Right forelimb (tissue), 1 donor: ENCODE results near the gene FSD2.
"Not testable (repeated sequence)": the region's sequence is repeated elsewhere in the genome, so short reads cannot be mapped to it uniquely, and the experiment has no call there.

Source experiments
- DNase-seq: peaks from one replicate; pipeline ENCODE4 v3.0.0-alpha.2; 2018

The FSD2 gene

DNA sequence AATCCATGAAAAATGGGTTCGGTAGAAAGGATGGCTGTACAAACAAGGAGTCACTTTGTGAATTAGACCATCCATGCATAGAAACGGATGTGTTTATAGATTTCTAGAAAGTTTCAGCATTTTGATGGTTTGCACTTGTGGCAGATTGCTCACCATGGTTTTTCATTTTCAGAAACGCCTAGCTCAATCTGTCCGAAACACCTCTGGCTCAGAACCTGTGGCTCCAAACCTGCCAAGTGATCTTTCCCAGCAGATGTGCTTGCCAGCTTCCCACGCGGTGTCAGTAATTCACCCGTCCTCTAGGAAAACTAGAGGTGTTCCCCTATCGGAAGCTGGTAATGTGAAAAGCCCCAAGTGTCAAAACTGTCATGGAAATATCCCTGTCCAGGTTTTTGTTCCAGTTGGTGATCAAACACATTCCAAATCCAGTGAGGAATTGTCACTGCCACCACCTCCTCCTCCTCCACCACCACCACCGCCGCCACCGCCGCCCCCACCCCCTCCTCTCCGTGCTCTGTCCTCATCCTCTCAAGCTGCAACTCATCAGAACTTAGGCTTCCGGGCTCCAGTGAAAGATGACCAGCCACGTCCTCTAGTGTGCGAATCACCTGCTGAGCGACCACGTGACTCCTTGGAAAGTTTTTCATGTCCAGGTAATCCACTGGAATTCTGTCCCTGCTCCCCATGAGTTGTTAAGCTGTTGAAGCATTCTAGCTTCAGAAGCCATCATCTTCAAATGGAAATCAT lies 24.7 kb upstream of the FSD2 start:
- no peak for DNase-seq

DNA sequence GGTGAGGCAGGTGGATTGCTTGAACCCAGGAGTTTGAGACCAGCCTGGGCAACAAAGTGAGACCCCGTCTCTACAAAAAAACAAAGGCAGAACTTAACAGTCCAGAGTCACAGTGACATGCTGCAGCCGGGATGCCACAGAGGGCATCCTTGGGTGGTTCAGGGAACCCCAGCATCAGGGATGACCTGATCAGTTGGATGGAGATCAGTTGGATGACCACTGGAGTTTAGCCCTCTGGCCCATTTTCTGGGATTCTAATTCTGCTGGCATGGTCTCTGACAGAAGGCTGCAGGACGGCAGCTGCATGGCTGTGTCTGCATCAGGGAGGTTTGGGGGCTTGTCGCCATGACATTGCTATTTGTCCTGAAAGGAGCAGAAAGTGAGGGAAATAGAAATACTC lies 23.4 kb upstream of the FSD2 start:
- no peak for DNase-seq

DNA sequence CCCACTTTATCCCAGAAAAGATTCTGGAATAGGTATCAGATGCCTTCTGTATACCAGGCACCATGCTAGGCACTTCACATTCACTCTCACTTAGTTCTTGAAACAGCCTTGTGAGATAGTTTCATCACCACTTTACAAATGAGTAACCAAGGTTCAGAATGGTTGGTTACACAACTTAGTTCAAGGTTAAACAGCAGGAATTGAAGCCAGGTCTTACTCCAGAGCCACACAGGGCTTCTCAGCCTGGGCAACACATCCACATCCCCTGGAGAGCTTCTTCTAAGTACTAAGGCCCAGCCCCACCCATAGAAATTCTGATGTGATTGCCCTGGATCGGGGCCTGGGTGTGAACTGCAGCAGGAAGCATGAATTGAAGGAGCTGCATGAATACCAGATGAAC lies 22.2 kb upstream of the FSD2 start:
- no peak for DNase-seq

DNA sequence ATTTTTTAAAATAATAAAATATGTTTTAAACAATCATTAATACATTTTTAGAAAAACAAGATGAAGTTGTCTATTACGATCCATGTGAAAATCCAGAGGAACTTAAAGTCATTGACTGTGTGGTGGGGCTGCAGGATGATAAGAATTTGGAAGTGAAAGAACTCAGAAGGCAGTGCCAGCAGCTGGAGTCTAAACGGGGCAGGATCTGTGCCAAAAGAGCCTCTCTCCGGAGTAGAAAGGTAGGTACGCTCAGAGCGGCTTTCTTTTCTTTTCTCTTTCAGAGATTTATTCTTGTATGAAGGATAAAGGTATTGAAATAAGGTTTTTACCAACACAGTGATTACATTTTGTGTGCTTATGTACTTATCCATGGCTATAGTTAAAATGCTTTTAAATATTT lies 17.2 kb upstream of the FSD2 start:
- DNase-seq, result no peak

DNA sequence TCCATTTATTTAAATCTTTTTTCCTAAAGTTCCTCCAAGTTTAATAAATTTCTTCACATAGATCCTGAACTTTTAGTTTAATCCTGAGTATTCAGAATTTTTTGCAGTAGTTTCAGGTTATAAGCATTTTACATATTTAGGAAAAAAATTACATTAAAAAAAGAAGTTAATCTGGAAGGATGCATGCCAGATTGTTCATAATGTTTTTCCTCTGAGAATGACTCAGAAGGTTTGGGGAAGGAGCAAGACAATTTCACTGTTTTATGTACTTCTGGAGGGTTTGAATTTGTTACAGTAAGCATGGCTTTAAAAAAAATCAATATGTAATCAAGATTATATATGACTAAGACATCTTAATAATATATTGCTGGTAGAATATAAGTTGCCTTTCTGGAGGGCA lies 16.0 kb upstream of the FSD2 start:
- not testable (repeated sequence) for DNase-seq

DNA sequence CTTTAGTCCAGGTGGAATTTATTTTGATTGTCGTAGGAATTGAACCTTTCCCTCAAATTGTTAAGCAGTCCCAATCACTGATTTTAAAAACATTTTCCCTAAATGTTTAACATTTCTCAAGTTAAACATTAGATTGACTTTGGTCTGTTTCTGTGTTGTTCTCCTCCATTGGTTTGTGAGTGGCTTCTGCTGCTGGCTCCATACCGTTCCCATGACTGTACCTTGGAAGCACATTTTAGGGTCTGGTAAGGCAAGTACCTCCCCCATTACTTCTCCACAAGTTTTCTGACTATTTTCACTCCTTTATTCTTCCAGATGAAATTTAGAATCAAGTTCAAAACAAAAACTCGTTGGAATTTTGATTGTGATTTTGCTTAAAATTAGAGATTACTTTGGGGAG lies 15.5 kb upstream of the FSD2 start:
- not testable (repeated sequence) for DNase-seq

DNA sequence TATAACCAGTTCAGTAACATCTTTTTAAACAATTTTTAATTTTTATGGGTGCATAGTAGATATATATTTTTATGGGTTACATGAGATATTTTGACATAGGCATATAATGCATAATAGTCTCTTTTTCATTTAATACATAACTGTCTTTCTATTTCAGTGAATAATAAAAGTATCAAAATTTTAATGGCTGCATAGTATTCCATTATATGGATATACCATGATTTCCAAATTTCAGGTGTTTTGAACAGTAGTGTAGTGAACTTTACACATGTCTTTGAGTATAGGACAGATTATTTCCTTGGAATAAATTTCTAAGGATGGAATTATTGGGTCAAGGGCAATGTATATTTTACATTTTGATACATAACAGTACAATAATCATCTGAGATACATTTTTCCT lies 14.3 kb upstream of the FSD2 start:
- DNase-seq, result no peak

DNA sequence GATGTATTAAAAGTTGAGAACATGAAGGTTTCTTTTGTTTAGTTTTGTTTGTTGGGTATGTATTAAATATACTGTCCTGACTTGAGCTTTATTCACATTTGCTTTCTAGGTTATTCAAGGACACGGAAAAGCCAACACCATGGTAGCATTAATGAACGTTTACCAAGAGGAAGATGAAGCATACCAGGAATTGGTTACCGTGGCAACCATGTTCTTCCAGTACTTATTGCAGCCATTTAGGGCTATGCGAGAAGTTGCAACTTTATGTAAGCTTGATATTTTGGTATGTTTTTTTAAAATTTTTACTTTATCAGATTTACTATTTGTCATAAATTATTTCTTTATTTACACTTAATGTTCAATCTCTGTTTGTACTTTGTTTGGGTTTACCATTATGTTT lies 7.1 kb upstream of the FSD2 start:
- no peak for DNase-seq

DNA sequence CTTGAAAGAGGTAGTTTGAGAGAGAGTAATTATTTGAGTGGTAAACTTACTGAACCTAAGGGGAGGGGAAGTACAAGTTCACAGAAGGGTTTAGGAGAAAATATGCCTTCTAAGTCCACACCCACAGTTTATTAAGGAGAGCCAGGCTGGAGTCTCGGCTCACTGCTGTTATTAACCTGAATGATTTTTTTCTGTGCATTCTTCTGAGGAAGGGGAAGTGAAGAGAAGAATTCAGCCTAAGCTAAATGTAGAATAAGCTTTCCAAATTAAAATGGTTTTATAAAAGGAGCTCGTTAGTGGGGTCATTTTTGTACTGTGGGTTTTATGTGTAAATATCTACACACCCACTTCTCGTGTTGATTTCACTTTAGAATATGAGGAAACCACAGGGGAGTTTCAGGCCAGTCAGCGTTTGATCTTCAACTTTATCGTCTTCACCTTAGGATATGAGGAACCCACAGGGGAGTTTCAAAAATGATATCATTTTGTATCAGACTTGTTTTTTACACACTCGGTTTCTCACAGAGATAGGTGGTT lies 5.1 kb upstream of the FSD2 start:
- no peak for DNase-seq

DNA sequence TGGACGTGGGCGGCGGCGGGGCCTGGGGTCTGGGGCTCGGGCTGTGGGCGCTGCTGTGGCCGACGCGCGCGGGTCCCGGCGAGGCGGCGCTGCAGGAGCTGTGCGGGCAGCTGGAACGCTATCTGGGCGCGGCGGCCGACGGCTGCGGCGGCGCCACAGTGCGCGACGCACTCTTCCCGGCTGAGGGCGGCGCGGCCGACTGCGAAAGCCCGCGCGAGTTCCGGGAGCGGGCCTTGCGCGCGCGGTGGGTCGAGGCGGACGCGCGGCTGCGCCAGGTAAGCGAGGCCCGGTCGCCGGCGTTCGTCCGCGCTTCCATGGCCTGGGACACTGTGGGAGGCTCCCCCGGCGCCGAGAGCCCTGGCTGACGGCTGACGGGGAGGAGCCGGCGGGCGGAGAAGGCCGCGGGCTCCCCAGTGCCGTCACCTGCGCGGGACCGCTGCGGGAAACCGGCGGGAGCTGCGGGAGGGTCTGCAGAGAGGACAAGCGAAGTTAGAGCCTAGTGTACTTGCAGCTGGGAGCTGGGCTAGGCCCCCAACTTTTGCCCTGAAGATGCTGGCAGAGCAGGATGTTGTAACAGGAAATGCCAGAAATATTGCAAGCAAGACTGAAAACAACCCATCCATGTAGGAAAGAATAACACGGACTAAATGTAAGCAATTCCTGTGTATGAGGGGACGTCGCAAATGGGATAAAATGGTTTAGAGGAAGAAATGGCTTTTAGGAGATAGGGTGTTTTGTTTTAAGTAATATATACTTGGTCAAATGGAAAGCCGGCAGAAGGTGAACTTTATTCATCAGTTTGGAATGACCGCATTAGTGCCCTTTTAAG lies 4.4 kb upstream of the FSD2 start:
- peak; percentile 73 for DNase-seq

DNA sequence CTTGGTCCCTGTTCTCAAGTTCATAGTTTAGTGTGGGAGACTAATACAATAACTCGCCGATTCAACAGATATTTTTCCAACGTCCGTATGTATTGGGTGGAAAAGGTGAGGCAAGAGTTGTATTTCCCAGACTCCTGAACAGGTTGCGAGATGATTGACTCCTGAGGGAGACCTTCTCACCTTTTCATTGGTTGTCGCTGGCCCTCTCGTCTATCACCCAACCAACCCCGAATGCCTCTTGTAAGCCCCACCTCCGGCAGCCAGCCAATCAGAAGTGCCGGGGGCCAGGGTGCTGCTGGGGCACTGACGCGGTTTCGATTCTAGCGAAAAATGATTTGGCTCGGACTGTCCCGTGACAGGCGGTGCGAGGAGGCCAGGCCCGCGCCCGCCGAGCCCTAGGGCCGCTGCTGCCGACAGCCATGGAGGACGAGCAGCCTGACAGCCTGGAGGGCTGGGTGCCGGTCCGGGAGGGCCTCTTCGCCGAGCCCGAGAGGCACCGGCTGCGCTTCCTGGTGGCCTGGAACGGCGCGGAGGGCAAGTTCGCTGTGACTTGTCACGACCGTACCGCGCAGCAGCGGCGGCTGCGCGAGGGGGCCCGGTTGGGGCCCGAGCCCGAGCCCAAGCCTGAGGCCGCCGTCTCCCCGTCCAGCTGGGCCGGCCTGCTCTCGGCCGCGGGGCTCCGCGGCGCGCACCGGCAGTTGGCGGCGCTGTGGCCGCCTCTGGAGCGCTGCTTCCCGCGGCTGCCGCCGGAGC lies 3.6 kb upstream of the FSD2 start, which contains the start of gene WHAMM:
WHAMM (plus strand) TSS at position 321 of the 753 bp plus-strand sequence; CDS start at position 420, 99 bp downstream.
- peak; percentile 98 for DNase-seq

DNA sequence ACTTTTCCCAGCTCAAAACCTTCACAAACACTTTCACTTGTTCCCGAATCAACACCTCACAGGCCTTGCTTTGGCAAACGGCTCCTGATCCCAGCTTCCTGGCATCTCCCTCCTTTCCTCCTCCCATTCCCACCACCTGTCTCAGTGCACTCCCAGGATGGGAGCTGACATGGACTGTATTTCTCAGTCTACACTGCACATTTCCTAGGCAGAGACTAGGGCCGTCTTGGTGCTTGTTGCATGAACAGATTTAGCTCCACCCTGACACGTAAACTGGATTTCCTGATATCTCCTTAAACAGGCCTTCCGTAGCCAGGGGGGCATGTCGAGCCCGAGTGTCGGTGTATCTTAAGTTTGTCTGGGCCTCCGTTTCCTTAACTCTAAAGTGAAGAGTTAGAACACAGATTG lies 2.8 kb upstream of the FSD2 start:
- no peak for DNase-seq

DNA sequence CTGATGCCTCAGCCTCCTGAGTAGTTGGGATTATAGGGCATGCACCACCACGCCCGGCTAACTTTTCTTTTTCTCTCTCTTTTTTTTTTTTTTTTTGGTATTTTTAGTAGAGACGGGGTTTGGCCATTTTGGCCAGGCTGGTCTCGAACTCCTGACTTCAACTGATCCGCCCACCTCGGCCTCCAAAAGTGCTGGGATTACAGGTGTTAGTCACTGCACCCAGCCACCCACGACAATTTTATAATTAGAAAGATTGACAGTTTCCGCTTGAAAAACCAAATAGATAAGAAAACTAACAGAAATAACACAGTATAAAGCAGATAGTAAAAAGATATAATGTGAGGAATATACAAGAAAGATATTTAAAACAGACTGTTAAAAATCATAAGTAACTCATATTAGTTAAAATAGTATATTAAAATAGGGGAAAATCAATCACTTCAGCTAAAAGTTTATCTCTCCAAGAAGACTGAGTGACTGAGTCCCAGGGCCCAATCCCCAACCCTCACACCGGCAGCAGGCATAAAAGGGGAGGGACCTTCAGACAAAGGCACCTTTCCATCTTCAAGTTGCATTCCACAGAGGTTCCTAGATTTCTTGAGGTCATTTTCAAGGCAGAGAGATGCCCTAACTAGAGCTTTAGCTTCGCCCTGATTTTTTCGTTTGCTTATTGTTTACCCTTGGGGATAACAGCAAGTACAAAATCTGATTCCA lies 2.2 kb upstream of the FSD2 start:
- DNase-seq, result no peak

DNA sequence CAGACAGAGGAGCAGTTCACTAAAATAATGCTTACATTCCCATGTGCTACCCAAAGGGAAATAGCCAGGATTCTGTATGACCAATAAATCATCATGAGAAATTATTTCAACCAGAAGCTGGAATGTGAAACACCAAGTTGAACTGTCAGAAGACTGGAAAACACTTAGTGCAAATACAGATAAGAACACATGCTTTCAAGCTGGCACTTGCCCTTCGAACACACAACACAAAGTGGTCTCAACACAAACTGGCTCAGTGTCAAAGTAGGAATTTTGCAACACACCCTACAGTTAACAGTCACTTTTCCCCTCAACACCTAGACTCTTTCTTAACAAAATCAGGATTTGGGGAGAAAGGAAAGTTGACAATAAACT lies 1.3 kb downstream of the FSD2 start:
- DNase-seq, result no peak

DNA sequence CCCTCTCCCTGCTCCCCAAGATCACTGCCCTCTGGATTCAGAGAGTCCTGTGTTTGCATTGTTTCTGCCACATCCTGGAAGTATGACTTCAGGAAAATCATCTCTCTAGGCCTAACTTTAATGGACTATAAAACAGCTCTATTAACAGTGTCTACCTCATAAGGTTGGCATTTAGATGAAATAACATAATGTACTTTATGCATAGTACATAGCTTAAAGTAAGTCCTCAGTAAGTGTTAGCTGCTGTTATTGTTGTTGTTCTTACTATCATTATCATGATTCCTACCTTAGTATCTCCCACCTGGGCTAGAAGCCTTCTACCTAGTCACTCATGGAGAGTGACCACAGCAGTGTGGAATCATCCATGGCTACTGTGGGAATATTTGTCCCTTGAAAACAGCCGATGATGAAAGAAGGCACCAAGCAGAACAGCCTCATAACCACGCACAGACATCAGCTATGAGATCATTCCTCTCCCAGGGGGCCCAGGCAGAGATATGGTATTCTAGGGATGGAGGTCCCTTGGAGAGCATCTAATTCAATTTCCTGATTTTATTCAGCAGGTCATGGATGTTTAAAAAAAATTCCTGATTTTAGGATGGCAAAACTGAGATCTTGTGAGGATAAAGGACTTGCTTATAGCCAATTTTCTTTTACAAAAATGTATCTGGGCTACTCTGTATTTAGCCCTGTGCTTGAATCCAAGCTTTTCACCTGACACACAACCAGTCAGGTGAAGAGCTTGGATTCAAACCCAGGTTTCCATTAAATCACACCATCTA lies 1.9 kb downstream of the FSD2 start:
- no peak for DNase-seq

DNA sequence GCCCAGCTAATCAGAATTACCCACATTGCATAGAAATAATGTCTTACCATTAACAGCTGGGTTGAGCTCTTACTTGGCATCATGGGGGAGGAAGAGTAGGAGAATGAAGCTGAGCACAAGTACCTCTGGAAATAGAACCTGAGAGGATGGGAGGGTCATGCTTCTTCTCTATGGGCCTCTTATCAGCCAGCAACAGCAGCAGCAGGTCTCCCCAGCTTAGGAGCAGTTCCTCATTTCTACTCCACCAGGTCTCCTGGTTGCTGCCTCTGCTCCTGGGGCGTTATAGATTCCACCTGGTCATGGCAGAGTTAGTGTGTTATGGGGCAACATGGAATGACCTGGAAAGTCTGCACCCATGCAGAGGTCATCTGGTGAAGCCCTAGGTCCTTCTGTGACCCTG lies 3.4 kb downstream of the FSD2 start:
- no peak for DNase-seq

DNA sequence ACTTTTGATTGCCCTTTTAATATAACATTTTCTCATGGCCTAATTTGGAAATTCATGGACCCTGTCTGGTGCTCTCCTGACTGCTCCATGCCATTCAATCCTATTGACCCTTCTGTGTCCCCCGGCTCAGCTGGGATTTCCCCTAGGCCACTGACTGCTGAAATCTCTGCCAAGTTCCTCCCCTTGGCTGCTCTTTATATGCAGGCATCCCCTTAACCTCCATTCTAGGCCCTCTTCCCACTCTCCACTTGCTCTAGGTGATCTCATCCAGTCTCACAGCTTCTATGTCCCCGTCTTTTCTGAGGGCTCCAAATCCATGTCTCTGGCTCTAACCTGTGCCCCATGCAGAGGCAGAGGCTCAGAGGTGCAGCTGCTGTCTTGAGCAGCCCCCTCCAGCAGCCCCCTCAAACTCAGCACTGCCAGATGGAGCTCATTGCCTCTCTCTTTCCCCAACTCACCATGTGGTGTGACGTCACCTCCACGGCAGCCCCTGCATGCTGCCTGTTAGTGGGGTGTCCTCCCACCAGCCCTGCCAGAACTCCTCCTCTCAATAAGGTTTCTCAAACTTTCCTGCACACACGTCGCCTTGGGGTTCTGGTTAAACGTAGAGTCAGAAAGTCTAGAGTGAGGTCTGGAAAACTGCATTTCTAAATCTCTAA lies 6.6 kb downstream of the FSD2 start:
- DNase-seq, result no peak

DNA sequence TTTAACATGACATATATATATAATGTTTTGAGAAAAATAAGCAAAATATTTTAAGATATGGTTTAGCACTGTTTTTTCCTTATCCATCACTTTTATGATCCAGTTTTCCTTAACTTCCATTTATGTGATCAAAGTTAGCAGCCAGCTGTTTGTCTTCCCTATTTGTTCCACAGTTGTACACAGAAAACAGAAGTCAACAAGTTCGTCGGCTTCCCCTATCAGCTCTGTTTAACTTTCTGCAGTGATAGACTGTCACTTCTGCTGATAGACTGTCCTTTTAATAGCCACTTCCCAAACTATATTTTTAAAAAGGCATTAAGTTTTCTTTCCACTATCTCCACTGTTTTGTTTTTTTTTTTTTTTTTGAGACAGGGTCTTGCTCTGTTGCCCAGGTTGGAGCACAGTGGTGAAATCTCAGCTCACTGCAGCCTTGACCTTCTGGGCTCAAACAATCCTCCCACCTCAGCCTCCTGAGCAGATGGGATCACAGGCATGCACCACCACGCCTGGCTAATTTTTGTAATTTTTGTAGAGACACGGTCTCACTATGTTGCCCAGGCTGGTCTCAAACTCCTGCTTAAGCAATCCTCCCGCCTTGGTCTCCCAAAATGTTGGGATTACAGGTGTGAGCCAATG lies 7.2 kb downstream of the FSD2 start:
- DNase-seq, result no peak

DNA sequence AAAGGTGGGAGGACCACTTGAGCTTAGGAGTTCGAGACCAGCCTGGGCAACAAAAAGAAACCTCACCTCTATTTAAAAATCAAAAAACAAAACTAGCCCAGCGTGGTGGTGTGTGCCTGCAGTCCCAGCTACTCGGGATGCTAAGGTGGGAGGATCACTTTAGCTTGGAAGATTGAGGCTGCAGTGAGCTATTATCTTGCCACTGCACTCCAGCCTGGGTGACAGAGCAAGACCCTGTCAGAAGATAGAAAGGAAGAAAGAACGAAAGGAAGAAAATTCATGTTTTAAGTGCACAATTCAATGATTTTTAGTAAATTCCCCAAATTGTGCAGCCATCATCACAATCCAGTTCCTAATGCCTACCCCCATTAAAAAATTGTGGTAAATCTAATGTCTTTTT lies 7.8 kb downstream of the FSD2 start:
- no peak for DNase-seq

DNA sequence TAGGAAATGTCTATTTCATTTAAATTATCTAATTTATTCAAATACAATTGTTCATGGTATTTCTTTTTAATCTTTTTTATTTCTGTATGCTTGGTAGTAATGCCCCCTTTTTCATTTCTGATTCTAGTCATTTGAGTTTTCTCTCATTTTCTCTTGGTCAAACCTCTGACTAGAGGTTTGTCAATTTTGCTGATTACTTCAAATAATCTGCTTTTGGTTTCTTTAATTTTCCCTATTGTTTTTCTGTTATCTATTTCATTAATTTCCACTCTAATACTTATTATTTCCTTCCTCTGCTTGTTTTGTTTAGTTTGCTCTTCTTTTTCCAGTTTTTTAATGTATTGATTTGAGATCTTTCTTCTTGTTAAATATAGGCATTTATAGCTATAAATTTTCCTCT lies 12.1 kb downstream of the FSD2 start:
- no peak for DNase-seq

DNA sequence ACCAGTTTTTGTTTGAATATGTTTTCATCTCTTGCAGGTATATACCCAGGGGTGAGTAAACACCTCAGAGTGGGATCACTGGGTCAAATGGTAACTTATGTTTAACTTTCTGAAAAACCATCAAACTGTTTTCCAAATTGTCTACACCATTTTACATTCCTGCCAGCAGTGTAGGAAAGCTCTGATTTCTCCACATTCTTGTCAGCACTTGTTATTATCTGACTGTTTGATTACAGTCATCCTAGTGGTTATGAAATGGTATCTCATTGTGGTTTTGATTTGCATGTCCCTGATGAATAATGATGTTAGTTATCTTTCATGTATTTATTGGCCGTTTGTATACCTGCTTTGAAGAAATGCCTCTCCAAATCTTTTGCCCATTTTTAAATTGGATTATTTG lies 13.8 kb downstream of the FSD2 start:
- DNase-seq, result no peak
